ENCODE results near the gene PLCD3. TPM values are rescaled to one million over a fixed set of nuclear protein-coding genes. Genes with fewer than 3 reads are reported as not detected.

The PLCD3 gene
- total RNA-seq, 1 experiment from 2014 or later = 24.1 TPM

DNA sequence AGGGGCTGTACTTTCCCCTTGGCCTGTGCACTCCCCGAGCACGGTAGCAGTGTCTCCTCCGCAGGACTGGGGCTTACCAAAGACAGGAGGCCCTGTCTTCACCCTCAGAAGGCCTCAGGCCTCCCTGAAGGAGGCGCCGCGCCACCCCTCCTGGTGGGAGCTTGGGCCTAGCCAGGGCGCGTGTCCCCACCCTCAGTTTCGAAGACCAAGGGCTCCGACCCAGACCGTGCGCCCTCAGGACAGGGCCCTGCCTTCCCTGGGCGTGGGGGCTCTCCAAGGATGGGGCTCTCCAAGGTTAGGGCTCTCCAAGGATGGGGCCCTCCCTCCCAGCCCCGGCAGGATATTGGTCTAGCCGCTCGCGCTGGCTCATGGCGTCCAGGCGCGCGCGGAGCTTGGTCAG is 11.8 kb downstream of the PLCD3 start:
- Histone ChIP-seq H3K27me3 (ENCODE audit: control insufficient read depth, insufficient read depth, low read length) (no peaks in the 10 kb centered on the region), H3K36me3 (replicated peaks; ENCODE audit: control insufficient read depth, insufficient read depth, low read length) (peaks cover 1% of the 10 kb centered on the region; the same call in 1 of the 2 replicates), H3K4me3 (ENCODE audit: insufficient read depth, low read depth, low read length) (no peak overlapping the region)
- peak; percentile 63 for DNase-seq

DNA sequence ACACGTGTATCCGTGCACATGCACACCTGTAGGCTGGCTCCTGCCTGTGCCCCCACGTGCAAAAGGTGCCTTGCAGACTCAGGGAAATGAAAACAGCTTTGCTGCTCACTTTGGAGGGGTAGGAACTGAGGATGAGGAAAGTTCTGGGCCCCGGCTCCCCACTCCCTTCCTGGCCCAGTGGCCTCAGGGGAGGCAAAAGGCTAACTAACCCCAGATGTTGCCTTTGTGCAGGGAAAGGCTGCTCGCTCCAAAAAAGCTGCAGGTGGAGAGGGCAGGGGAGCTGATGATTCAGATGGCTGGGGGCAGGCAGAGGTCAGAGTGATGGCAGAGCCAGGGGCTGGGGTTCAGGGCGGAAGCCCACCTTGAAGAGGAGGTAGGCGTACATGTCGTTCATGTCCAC is 12.4 kb downstream of the PLCD3 start:
- H3K27me3 ChIP-seq (ENCODE audit: control insufficient read depth, insufficient read depth, low read length) = no peaks in the 10 kb centered on the region
- peaks cover 1% of the 10 kb centered on the region; the same call in 1 of the 2 replicates for H3K36me3 ChIP-seq (replicated peaks; ENCODE audit: control insufficient read depth, insufficient read depth, low read length)
- no peak for DNase-seq
- no peak overlapping the region for H3K4me3 ChIP-seq (ENCODE audit: insufficient read depth, low read depth, low read length)

DNA sequence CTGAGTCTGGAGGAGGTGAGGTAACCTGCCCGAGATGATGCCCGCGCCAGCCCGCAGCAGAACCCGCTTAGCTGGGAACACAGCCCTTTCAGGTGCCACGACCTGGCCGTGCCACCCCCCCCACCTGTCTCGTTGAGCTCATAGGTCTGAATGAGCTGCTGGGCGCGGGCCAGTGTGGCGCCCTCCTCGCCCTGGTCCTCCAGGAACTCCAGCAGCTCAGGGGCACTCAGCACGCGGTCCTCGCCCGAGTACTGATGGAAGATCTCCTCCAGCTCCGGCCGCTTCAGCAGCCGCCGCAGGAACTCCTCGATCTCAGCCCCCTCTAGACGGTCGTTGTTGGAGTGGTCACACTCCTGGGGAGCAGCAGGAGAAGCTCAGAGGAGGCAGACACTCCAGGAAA is 13.6 kb downstream of the PLCD3 start:
- no peak for DNase-seq
- Histone ChIP-seq H3K27me3 (ENCODE audit: control insufficient read depth, insufficient read depth, low read length) (no peaks in the 10 kb centered on the region), H3K36me3 (replicated peaks; ENCODE audit: control insufficient read depth, insufficient read depth, low read length) (peaks cover 1% of the 10 kb centered on the region; the same call in 1 of the 2 replicates)

DNA sequence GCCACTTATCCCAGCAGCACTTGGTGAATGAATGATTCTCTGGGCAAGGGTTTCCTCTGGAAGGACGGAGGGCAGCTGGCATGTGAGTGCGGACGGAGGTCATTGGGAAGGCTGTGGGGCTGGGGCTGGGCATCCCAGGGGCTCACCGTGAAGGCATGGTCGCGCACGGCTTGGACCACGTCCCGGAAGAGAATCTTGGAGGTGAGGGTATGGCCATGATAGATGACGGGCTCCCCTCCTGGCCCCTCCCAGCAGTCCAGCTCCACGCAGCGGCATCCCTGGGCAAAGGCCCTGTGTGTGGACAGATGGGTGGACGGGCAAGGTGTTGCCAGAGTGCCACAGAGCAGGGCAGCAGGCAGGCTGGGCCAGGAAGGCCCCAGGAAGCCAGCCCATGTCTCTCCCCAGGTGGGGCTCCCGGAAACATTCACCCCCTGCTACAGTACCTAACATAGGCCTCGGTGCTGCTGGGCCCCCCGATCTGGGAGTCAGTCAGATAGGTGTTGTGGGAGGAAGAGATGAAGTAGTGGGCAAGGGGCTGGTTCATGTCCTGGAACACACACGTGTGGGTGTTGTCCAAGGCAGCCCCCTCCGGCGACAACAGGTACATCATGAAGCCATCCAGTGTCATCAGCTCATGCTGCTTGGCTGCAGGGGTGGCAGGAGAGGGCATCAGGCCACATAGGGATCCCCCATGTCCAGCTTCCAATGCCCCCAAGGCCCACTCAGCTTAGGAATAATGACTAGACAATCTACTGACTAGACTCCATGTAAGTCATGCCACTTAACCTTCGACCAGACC is 14.3 kb downstream of the PLCD3 start:
- no peak overlapping the region for H3K4me3 ChIP-seq (ENCODE audit: insufficient read depth, low read depth, low read length)
- H3K27me3 ChIP-seq (ENCODE audit: control insufficient read depth, insufficient read depth, low read length) = no peaks in the 10 kb centered on the region
- peaks cover 1% of the 10 kb centered on the region; the same call in 1 of the 2 replicates for H3K36me3 ChIP-seq (replicated peaks; ENCODE audit: control insufficient read depth, insufficient read depth, low read length)
- DNase-seq = no peak

More for the DNA sequence above, 13.6 kb downstream of the PLCD3 start:
- H3K4me3 ChIP-seq (ENCODE audit: insufficient read depth, low read depth, low read length) = no peak overlapping the region

DNA sequence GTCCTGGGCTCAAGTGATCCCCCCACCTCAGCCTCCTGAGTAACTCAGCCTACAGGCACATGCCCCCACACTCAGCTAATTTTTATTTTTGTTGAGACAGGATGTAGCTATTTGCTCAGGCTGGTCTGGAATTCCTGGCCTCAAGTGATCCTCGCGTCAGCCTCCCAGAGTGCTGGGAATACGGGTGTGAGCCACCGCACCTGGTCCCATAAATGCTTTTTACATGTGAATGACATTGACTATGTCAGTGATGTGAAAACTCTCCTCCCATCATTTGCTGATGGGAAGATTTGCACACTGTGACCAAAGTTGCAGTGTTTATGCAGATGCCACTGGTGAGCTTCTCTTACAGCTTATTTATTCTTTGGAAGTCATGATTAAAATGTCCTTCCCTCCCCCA is 15.0 kb downstream of the PLCD3 start:
- no peak for DNase-seq
- Histone ChIP-seq H3K4me3 (ENCODE audit: insufficient read depth, low read depth, low read length) (no peak overlapping the region), H3K27me3 (ENCODE audit: control insufficient read depth, insufficient read depth, low read length) (no peaks in the 10 kb centered on the region), H3K36me3 (replicated peaks; ENCODE audit: control insufficient read depth, insufficient read depth, low read length) (peaks cover 1% of the 10 kb centered on the region; the same call in 1 of the 2 replicates)

DNA sequence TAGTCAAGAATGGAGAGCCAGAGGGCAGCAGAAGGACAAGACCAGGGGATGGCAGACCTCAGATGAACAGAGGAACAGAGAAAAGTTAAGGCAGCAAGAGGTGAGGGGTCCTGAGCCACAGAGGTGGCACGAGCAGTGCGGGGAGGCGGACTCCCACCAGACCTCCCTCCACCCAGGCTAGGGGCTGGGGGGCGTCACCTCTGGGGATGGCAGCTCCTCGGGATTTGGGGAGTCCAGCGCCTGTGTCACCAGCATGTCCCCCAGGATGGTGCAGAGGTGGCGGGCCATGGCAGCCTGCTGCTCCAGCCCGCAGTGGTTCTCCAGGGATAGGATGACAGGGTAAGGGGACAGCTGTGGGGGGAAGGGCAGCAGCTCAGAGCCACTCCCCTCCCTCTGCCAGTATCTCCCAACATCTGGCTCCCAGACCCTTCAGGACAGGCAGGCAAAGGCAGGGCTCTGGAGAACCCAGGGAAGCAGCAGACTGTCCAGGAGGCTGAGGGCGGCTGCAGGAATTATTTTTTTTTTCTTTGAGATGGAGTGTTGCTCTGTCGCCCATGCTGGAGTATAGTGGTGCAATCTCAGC is 15.8 kb downstream of the PLCD3 start:
- Histone ChIP-seq H3K36me3 (replicated peaks; ENCODE audit: control insufficient read depth, insufficient read depth, low read length) (peaks cover 1% of the 10 kb centered on the region; the same call in 1 of the 2 replicates), H3K27me3 (ENCODE audit: control insufficient read depth, insufficient read depth, low read length) (no peaks in the 10 kb centered on the region), H3K4me3 (ENCODE audit: insufficient read depth, low read depth, low read length) (no peak overlapping the region)
- peak; percentile 67 for DNase-seq

DNA sequence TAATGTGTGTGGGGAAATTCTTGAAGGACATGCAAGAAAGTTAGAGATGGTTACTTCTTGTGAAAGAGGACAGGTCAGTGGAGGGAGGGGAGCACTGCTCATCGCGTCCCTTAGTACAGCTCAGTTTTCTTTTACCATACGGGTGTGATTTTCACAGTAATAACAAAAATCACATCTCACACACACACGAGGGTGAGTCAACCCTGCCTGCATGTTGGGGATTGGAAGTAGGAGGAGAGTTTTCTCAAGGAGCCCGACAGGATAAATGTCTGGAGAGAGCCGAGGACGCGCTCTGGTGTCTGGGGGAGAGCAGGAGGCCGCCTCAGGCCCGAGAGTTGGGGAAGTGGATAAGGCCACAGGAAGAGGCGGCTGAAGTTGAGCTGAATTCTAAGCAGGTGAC is 16.4 kb downstream of the PLCD3 start:
- no peak overlapping the region for H3K4me3 ChIP-seq (ENCODE audit: insufficient read depth, low read depth, low read length)
- DNase-seq = no peak
- H3K27me3 ChIP-seq (ENCODE audit: control insufficient read depth, insufficient read depth, low read length) = no peaks in the 10 kb centered on the region
- H3K36me3 ChIP-seq (replicated peaks; ENCODE audit: control insufficient read depth, insufficient read depth, low read length) = peaks cover 1% of the 10 kb centered on the region; the same call in 1 of the 2 replicates

DNA sequence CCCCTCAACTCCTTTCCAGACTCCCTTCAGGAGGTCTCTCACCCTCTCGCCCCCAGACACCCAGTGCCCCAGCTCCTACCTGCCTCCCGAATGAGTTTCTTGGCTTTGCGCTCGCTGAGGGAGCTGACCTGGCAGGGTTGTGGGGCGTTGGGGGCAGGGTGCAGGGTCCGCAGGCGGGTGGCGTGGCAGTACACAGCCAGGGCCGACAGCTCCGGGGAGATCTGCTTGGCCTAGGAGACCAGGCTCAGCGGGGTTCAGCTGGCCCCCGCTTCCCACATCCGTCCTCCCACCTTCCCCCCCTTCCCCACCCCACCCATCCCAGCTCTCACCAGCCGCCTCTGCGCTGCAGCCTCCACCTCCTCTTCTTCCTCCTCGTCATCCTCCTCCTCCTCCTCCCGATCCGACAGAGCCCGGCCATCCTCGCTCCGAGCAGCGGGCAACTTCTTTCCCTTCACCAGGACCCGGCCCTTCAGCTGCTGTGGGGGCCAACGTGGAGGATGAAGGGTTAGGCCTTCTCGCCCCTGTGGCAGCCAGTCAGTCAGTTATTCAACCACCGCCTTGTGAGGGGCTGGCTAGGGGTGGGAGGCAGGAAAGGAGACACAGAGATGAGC is 17.2 kb downstream of the PLCD3 start:
- no peaks in the 10 kb centered on the region for H3K27me3 ChIP-seq (ENCODE audit: control insufficient read depth, insufficient read depth, low read length)
- DNase-seq = no peak
- H3K36me3 ChIP-seq (replicated peaks; ENCODE audit: control insufficient read depth, insufficient read depth, low read length) = peaks cover under 1% of the 10 kb centered on the region; the same call in 1 of the 2 replicates
- H3K4me3 ChIP-seq (ENCODE audit: insufficient read depth, low read depth, low read length) = no peak overlapping the region

DNA sequence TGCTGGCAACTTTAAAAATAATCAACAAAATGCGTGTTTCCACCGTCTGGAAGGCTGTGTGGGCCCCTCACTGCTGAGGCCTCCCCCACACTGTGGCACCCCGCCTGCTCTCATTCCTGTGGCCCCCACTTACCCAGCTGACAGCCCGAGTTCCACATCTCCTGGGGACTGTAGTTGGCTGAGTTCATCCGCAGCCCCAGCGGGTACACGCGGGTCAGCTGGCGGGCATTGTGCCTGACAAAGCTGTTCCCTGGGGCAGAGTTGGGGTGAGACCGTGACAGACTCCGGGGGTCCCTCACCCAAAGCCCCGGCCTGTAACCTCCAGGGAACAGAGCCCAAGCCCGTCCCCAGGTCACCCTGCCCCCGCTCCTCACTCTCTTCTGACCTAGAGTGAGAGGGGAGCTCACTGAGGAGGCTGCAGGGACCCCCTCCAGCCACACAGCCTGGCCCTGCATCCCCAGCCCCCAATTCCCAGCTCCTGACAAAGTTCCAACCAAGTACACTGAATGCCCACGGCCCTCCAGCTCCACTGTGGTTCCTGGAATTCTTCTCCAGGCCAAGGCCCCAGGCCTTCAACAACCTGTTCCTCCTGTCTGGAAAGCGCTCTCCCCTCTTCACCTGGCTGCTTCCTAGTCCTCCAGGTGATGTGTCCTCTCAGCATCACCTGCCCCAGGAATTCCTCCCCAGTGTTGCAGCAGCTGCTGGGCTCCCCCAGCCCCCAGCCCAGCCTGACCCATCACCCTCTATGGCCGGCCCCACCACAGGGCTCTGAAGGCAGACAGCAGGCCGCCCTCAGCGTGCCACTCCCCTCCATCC is 18.0 kb downstream of the PLCD3 start:
- DNase-seq = peak; percentile 76
- Histone ChIP-seq H3K4me3 (ENCODE audit: insufficient read depth, low read depth, low read length) (no peak overlapping the region), H3K27me3 (ENCODE audit: control insufficient read depth, insufficient read depth, low read length) (no peaks in the 10 kb centered on the region), H3K36me3 (replicated peaks; ENCODE audit: control insufficient read depth, insufficient read depth, low read length) (no peaks in the 10 kb centered on the region)

DNA sequence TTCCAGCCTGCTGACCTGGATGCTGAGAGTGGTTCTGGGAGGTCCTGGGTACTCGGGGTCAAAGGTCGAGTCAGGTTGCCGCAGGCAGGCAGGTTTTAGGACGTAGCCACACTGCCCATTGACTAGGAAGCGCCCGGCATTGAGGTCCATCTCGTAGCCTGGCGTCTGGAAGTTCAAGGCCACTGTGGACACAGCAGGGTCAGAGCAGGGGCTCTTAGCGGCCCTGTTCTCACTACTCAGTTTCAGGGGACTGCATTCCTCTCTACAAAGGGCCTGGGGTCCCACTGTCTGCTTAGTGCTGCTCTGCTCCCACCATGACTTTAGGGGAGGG is 18.9 kb downstream of the PLCD3 start:
- no peaks in the 10 kb centered on the region for H3K27me3 ChIP-seq (ENCODE audit: control insufficient read depth, insufficient read depth, low read length)
- 0 out of 2 replicates have a peak, but pooled peaks cover 1% of the 10 kb centered on the region for H3K36me3 ChIP-seq (replicated peaks; ENCODE audit: control insufficient read depth, insufficient read depth, low read length)
- no peak overlapping the region for H3K4me3 ChIP-seq (ENCODE audit: insufficient read depth, low read depth, low read length)
- DNase-seq = no peak

DNA sequence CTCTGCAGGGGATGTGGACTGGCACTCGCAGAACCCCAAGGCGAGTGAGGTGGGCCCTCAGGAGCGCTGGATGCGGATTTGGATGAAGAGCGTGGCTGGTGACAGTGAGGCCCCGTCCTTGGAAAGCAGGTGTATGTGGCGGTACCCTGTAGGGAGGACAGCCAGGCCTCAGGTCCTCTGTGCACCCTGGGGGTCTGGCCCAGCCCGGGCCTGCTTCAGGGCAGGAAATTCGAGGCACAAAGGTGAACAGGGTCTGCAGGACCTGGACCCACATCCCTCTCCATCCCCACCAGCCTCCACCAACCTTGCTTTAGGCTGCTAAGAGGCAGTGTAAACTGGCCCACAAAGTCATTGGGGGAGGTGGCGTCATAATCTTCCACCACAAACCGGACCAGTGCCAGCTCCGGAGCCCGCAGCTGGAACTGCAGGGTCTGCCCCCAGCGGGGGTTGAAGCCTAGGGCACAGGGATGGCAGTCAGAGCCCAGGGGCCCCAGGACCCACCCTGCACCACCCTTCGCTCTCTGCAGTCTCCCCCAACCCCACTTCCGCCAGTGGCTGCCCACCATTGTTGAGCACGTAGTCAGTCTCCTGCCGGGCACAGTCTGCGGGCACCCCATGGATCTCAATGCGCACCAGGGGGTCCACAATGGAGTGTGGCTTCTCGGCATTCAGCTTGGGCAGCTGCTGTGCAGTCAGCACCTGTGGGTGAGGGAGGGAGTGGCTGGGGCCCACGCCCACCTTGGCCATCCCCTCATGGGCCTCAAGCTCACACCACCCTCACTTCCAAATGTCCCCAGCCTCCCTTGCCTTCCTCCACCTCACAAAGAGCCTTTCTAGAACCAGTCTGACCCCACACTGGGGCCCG is 19.5 kb downstream of the PLCD3 start:
- no peak overlapping the region for H3K4me3 ChIP-seq (ENCODE audit: insufficient read depth, low read depth, low read length)
- DNase-seq = peak; percentile 61
- H3K27me3 ChIP-seq (ENCODE audit: control insufficient read depth, insufficient read depth, low read length) = no peaks in the 10 kb centered on the region
- peaks cover 1% of the 10 kb centered on the region; the same call in 1 of the 2 replicates for H3K36me3 ChIP-seq (replicated peaks; ENCODE audit: control insufficient read depth, insufficient read depth, low read length)

DNA sequence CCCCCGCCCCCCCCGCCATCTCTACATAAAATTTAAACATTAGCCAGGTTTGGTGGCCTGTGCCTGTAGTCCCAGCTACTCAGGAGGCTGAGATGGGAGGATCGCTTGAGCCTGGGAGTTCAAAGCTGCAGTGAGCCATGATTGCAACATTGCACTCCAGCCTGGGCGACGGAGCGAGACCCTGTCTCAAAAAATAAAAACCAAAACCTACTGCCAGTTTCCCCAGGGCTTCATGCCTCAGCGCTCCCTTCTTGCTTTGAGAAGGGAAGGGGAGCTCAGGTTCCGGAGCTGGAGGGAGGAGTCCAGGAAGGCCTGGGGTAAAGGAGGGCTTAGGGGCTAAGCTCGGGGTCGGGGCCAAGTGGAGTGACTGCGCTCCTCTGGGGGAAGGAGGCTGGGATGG is 20.5 kb downstream of the PLCD3 start:
- DNase-seq = no peak
- H3K27me3 ChIP-seq (ENCODE audit: control insufficient read depth, insufficient read depth, low read length) = no peaks in the 10 kb centered on the region

DNA sequence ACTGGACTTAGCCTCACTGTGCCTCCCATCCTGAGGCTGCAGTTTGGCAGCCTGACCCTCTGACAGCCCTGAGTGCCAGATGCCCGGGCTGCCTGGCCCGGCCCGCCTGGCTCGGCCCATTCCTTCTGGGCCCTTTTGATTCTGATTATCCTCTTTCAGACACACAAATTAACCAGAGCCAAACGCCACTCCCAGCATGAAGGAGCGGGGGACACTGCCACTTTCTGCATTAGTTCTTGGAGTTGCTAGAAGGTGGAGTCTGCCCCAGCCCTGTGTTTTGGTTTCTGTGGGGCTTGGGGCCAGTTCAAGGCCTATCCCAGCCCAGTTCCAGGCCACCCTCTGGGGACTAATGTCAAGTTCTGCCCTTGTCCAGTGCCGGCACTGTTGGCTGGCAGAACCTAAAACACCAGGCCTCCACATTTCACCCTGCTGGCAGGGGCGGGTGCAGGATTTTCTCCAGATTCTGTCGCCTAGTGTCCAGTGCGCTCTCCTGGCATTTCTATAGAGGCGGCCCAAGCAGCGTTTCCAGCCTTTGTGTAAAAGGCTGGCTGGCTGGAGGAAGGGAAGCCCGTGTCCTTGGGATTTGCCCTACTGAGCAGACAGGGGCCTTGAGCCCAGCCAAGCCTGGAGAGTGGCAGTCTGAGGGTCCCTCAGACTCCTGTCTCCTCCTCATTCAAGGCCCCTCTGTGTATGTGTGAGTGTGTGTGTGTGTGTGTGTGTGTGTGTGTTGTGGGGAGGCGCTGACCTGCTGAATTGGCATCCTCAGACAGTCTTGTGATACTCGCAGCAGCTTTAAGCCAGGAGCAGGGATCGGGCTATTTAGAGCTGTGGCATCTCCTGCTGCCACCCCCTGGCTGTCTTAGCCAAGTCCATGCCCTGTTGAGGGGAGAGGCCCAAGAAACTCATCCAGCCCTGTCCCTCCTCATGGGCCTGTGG is 21.4 kb downstream of the PLCD3 start:
- DNase-seq = no peak
- Histone ChIP-seq H3K36me3 (replicated peaks; ENCODE audit: control insufficient read depth, insufficient read depth, low read length) (peaks cover 16% of the 10 kb centered on the region), H3K4me3 (ENCODE audit: insufficient read depth, low read depth, low read length) (no peak overlapping the region), H3K27me3 (ENCODE audit: control insufficient read depth, insufficient read depth, low read length) (no peaks in the 10 kb centered on the region)

More for the DNA sequence above, 20.5 kb downstream of the PLCD3 start:
- Histone ChIP-seq H3K4me3 (ENCODE audit: insufficient read depth, low read depth, low read length) (no peak overlapping the region), H3K36me3 (replicated peaks; ENCODE audit: control insufficient read depth, insufficient read depth, low read length) (peaks cover 8% of the 10 kb centered on the region)

Measured in H7 (cell line).